Anterior cingulate cortex (tissue), 58 donors: ENCODE results near the gene EGFL8.
A peak's percentile ranks its signal among the peaks of the same experiment; 100 is the strongest.

Experiments used
- DNase-seq, 58 donors: peaks; one replicate each; lab custom pipeline; 2025; lab: John Stamatoyannopoulos, UW

The EGFL8 gene

GRCh38 chr6:32146287-32146686 lies 18.1 kb upstream of the EGFL8 start:
- DNase-seq, result no peak

- DNase-seq, result no peak
Observed at GRCh38 chr6:32146687-32147086, 17.7 kb upstream of the EGFL8 start.

DNA sequence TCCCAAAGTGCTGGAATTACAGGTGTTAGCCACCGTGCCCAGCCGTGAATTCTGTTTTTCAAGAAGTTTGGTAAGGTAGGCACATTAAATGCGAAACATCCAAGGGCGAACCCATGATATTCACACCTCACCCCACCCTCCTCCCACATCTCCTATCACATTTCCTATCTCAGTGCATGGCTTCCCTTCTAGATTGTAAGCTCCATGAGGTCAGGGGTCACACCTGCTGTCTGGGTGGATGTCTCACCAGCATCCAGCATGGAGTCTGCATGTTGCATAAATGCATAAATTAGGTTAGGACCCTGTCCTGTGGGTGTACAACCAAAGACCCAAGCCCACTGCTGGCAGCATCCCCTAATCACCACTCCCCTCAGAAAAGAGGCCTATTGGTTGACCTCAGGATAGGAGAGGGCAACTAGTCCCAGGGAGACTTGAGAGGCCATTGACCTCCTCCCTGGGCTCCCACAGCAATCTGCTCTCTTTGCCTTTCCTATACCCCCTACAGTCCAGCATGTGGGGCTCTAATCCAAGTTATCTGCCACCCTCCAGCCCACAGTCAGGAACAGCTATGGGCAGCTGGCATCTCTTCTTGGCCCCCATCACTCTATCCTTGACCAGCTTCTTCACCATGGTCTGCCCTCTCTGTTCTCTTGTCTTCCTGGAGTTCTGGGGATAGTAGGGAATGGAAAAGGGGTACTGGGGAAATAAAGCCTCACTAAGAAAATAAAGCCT lies 16.8 kb upstream of the EGFL8 start:
- no peak for DNase-seq

GRCh38 chr6:32148289-32149091 lies 15.9 kb upstream of the EGFL8 start:
- DNase-seq, result peak in 16 of 58 donors; percentile 8 to 56 (median 25)

GRCh38 chr6:32149092-32149755 lies 15.2 kb upstream of the EGFL8 start:
- no peak for DNase-seq

- DNase-seq, result peak in 1 of 58 donors; percentile 34
Observed at GRCh38 chr6:32149932-32150870, 14.2 kb upstream of the EGFL8 start.

- peak in 10 of 58 donors; percentile 8 to 55 (median 28) for DNase-seq
Observed at GRCh38 chr6:32151181-32151862, 13.1 kb upstream of the EGFL8 start.

- peak in 32 of 58 donors; percentile 16 to 69 (median 37) for DNase-seq
Observed at GRCh38 chr6:32151863-32152768, 12.3 kb upstream of the EGFL8 start, which contains the start of gene PRRT1. TSS of gene PRRT1 (minus strand) at chr6:32151939. CDS start at chr6:32151827, 112 bp downstream.

DNA sequence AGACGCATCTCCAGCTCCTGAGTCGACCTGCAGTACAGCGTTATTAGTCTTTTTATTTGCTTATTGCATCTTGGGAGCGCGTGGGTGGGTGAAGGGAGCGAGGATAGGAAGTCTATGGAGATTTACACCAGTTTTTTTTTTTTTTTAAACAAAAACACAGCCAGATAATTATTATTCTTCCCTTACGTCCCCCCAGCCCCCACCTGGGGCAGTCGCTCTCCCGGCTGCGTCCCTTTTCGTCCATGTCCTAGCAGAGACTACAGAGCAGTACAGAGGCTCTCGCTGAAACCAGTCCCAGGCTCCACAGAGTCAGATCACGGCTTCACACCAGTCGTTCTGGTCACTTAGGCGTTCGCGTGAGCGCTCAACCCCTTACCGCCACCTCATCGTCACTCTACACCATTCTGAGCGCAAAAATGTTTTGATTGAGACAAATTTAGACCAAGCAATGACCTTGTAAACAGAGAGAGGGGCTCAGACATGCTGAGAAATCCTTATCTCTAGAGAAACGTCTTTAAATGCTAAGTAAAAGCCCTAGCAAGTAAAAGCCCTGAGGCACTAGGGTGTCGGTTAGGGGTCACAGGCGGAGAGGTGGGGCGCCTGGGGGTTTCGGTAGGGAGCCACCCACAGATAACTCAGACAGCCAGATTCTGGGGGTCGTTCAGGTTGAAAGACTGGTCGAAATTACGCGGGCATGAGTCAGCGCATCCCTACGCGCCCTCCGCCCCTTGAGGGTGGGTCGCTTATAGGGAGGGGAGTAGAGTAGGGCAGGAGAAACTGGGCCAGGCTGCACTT lies 11.4 kb upstream of the EGFL8 start:
- peak in 15 of 58 donors; percentile 11 to 50 (median 35) for DNase-seq

DNA sequence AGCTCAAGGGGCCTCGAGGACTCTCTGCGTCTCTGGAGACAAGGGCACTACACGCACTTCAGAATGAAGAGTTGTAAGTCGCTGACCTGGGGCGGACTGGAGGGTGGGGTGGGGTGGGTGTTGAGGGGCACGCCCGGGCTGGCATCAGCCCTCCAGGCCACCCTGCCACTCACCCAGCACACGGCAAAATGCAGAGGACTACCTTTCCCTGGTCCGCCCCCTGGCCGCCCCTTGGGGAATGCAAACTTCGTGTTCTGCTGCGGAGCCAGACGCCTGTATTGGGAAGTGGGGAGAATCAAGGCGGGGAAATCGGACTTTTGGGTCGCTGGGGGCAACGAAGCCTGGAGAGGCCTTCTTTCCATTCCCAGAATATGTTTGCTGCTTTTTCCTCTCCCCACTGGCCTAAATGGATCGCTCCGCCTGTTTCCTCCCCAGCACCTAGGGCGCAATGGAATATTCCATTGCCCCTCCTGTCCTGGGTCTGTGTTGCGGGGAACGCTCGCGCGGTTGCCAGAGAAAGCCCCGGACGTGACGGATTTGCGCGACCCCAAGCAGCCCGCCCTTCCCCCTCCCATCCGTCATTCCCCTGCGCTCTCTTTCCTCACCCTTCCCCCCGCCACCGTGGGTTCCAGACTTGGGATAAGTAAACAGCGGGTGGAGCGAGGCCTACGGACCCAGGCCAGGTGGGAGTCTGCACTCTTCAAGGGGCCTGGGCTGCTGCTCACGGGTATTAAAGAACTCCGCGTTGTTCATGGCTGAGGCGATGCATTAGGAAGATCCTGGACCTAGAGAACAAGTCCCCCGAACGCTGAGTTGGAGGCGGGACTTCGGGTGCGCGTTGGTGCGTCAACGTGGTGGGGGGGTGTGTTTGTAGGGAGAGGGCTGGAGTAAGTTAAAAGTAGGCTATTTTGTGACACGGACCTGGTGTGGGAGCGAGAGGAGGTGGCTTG lies 10.6 kb upstream of the EGFL8 start, which contains the start of gene PPT2:
Gene PPT2 (plus strand): TSS at position 578 of the 950 bp plus-strand sequence. CDS start 454 bp downstream, outside the sequence.
- peak; percentile 51 to 95 (median 87) for DNase-seq

DNA sequence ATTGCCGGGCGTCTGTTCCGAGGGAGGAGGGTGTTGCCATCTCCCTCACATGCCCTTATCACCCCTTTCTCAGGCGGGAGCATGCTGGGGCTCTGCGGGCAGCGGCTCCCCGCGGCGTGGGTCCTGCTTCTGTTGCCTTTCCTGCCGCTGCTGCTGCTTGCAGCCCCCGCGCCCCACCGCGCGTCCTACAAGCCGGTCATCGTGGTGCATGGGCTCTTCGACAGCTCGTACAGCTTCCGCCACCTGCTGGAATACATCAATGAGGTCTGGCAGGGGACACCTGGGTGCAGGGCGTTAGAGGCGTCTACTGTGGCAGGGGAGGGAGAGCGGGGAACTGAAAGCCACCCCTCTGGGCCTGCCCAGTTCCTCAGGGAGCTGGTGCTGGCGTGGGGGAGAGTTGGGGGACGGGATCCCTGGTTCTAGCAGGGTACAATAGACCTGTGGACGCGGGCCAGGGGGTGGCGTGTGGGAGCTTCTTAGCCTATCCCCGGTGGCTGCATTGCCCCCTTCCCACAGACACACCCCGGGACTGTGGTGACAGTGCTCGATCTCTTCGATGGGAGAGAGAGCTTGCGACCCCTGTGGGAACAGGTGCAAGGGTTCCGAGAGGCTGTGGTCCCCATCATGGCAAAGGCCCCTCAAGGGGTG lies 9.8 kb upstream of the EGFL8 start:
- DNase-seq, result peak in 43 of 58 donors; percentile 23 to 79 (median 55)

DNA sequence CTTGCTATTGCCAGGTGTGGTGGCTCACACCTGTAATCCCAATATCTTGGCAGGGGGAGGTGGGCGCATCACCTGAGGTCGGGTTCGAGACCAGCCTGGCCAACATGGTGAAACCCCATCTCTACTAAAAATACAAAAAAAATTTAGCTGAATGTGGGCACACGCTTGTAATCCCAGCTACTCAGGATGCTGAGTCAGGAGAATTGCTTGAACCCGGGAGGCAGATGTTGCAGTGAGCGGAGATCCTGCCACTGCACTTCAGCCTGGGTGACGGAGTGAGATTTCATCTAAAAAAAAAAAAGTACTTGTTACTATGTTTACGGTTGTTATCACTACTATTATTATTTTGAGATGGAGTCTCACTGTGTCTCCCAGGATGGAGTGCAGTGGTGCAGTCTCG lies 7.5 kb upstream of the EGFL8 start:
- DNase-seq, result no peak

GRCh38 chr6:32158052-32158451 lies 6.3 kb upstream of the EGFL8 start:
- no peak for DNase-seq

DNA sequence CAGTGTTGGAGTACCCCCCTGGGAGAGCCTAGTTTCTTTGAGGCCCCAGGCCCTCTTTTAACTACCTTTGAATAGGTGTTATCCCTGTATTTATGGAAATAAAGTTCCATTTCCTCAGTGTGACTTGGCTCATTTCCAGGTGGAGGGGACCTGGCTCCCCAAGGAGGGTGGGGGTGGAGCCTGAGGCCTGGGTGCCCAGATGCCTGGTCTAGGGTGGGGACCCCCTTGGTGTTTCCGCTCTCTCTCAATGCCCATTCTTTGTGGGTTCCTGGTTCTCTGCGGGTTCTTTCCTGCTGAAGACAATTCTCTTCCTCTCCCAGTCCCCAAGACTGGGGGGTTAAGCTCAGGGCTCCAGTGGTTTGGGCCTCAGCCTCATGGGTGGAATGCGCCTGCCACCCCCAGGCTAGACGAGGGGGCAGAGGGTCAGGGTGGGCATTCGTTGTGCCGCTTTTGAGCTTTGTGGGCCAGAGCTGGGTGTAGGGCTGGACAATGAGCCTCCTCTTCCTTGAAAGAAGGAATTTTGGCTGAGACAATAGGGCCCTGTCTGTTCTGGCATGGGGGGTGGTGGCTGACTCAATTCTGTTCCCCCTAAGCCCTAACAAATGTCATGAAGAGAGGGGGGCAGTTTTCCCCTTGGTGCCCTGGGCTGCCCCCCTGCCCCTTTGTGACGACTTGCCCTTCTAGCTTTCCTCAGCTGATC lies 686 bp upstream of the EGFL8 start:
- peak in 1 of 58 donors; percentile 13 for DNase-seq
